IMR-90 (cell line): ENCODE results near the gene C11orf58. TPM values are rescaled to one million over a fixed set of nuclear protein-coding genes. Genes with fewer than 3 reads are reported as not detected.

Experiments used
- ATAC-seq: fragments of 200-7000 bp; cut with Tn5 transposase; 2 replicates; pipeline ENCODE4 v1.9.1; 2020; ENCODE audit warnings: low read depth, mild to moderate bottlenecking, moderate library complexity
- BruUV-seq: library from RNA; stranded (reverse); fragments of 400-500 nt; replicated peaks from 2 replicates; lab custom pipeline; 2021; lab: Mats Ljungman, UMichigan
- CTCF ChIA-PET: fragments of 300-600 bp; formaldehyde crosslinking; extraction: SDS; loops from one replicate; lab custom pipeline; 2021; ENCODE audit warnings: antibody characterized with exemption; lab: Yijun Ruan, JAX
- POLR2A ChIA-PET: fragments of 300-600 bp; sonication (Branson Sonifier 250); formaldehyde crosslinking; loops from one replicate; lab custom pipeline; 2022; ENCODE audit warnings: antibody characterized with exemption; ENCODE audit not compliant: unreplicated experiment; lab: Charles Lee
- DNase-seq: peaks from one replicate; pipeline ENCODE4 v3.0.0; 2013
- H2AFZ ChIP-seq: replicated peaks from 2 replicates; pipeline ENCODE3; 2013; ENCODE audit warnings: low read length, mild to moderate bottlenecking; ENCODE audit not compliant: poor library complexity
- H2AK5ac ChIP-seq: 2 replicates; pipeline ENCODE4 v1.6.1; 2013; ENCODE audit warnings: low read depth, low read length, inconsistent platforms
- H2AK9ac ChIP-seq: replicated peaks from 2 replicates; pipeline ENCODE3; 2013; ENCODE audit warnings: mild to moderate bottlenecking, low read depth, low read length, moderate library complexity; ENCODE audit not compliant: poor library complexity
- H2BK120ac ChIP-seq: 2 replicates; pipeline ENCODE4 v1.6.1; 2013; ENCODE audit warnings: low read depth, low read length, inconsistent platforms
- H2BK15ac ChIP-seq: 3 replicates; pipeline ENCODE4 v1.6.1; 2013; ENCODE audit warnings: low read depth, low read length, inconsistent platforms
- H2BK20ac ChIP-seq: 2 replicates; pipeline ENCODE4 v1.6.1; 2013; ENCODE audit warnings: low read depth, mild to moderate bottlenecking, inconsistent platforms, low read length, moderate library complexity
- H2BK5ac ChIP-seq: 2 replicates; pipeline ENCODE4 v1.6.1; 2013; ENCODE audit warnings: mild to moderate bottlenecking, low read depth, low read length, inconsistent platforms; ENCODE audit not compliant: poor library complexity, severe bottlenecking
- H3K14ac ChIP-seq: replicated peaks from 2 replicates; pipeline ENCODE4 v1.6.1; 2013; ENCODE audit warnings: low read depth, low read length, inconsistent platforms
- H3K18ac ChIP-seq: 2 replicates; pipeline ENCODE4 v1.6.1; 2013; ENCODE audit warnings: low read depth, low read length, control low read depth
- H3K23ac ChIP-seq: 2 replicates; pipeline ENCODE4 v1.6.1; 2013; ENCODE audit warnings: low read depth, low read length, inconsistent platforms
- H3K27ac ChIP-seq: 2 replicates; pipeline ENCODE4 v1.5.1; 2013; ENCODE audit warnings: mild to moderate bottlenecking, control low read depth, low read length; ENCODE audit not compliant: insufficient read depth
- H3K27me3 ChIP-seq: 2 replicates; pipeline ENCODE4 v1.6.1; 2013; ENCODE audit warnings: low read length; ENCODE audit not compliant: control insufficient read depth, insufficient read depth
- H3K36me3 ChIP-seq: 2 replicates; pipeline ENCODE4 v1.6.1; 2013; ENCODE audit warnings: low read length, mixed read lengths; ENCODE audit not compliant: control insufficient read depth, insufficient read depth
- H3K4ac ChIP-seq: 2 replicates; pipeline ENCODE4 v1.6.1; 2013; ENCODE audit warnings: low read depth, low read length, inconsistent platforms
- H3K4me1 ChIP-seq: 2 replicates; pipeline ENCODE4 v1.6.1; 2013; ENCODE audit warnings: low read length, mixed read lengths; ENCODE audit not compliant: control insufficient read depth, insufficient read depth
- H3K4me2 ChIP-seq: 2 replicates; pipeline ENCODE4 v1.6.1; 2013; ENCODE audit warnings: low read depth, mild to moderate bottlenecking, control low read depth, low read length, moderate library complexity
- H3K4me3 ChIP-seq: 2 replicates; pipeline ENCODE4 v1.5.1; 2013; ENCODE audit warnings: low read depth, mild to moderate bottlenecking, control low read depth, low read length, moderate library complexity; ENCODE audit not compliant: insufficient read depth
- H3K56ac ChIP-seq: 2 replicates; pipeline ENCODE4 v1.6.1; 2013; ENCODE audit warnings: low read length, inconsistent platforms; ENCODE audit not compliant: insufficient read depth; ENCODE audit errors: extremely low read depth
- H3K79me1 ChIP-seq, 2 experiments: 2 replicates each; pipeline ENCODE4 v1.6.1; 2013; ENCODE audit warnings: low read length in 2 of 2, inconsistent platforms in 1 of 2, low read depth in 1 of 2
- H3K9ac ChIP-seq: 2 replicates; pipeline ENCODE4 v1.6.1; 2013; ENCODE audit warnings: low read depth, low read length, control low read depth
- H3K9me1 ChIP-seq: 2 replicates; pipeline ENCODE4 v1.6.1; 2013; ENCODE audit warnings: low read length, inconsistent platforms; ENCODE audit not compliant: insufficient read depth
- H3K9me3 ChIP-seq: 2 replicates; pipeline ENCODE4 v1.6.1; 2013; ENCODE audit warnings: low read length; ENCODE audit not compliant: control insufficient read depth, insufficient read depth
- H4K20me1 ChIP-seq: 2 replicates; pipeline ENCODE4 v1.6.1; 2013; ENCODE audit warnings: low read length, inconsistent platforms; ENCODE audit not compliant: insufficient read depth
- H4K5ac ChIP-seq: 2 replicates; pipeline ENCODE4 v1.6.1; 2013; ENCODE audit warnings: mild to moderate bottlenecking, low read depth, low read length, control low read depth
- H4K8ac ChIP-seq, 2 experiments: 2 replicates each; pipeline ENCODE4 v1.6.1; 2013; ENCODE audit warnings: low read depth in 2 of 2, low read length in 2 of 2, control low read depth in 1 of 2, inconsistent platforms in 1 of 2
- H4K91ac ChIP-seq: 2 replicates; pipeline ENCODE4 v1.6.1; 2013; ENCODE audit warnings: low read depth, low read length, inconsistent platforms; ENCODE audit not compliant: insufficient read depth
- BHLHE40 ChIP-seq: fragments of 150-350 bp; IDR thresholded peaks from 2 replicates; pipeline ENCODE4 v1.6.1; 2016; ENCODE audit warnings: mild to moderate bottlenecking, low read depth, low read length
- CEBPB ChIP-seq: IDR thresholded peaks from 2 replicates; pipeline ENCODE4 v1.6.1; 2012; ENCODE audit warnings: low read depth, low read length, improper control_type of control experiment
- CTCF ChIP-seq: conservative IDR thresholded peaks from 2 replicates; pipeline ENCODE4 v1.5.1; 2012; ENCODE audit warnings: mild to moderate bottlenecking, low read depth, low read length, improper control_type of control experiment
- MAFK ChIP-seq: IDR thresholded peaks from 2 replicates; pipeline ENCODE4 v1.6.1; 2012; ENCODE audit warnings: low read depth, low read length, improper control_type of control experiment
- MAZ ChIP-seq: IDR thresholded peaks from 2 replicates; pipeline ENCODE4 v1.6.1; 2012; ENCODE audit warnings: low read depth, mild to moderate bottlenecking, low read length, improper control_type of control experiment, moderate library complexity, borderline replicate concordance
- MXI1 ChIP-seq: IDR thresholded peaks from 2 replicates; pipeline ENCODE4 v1.6.1; 2012; ENCODE audit warnings: low read depth, mild to moderate bottlenecking, low read length, moderate library complexity, borderline replicate concordance
- NFE2L2 ChIP-seq: fragments of 150-350 bp; IDR thresholded peaks from 2 replicates; pipeline ENCODE4 v1.6.1; 2016; ENCODE audit warnings: low read depth, mild to moderate bottlenecking, low read length
- RCOR1 ChIP-seq: IDR thresholded peaks from 2 replicates; pipeline ENCODE4 v1.6.1; 2012; ENCODE audit warnings: mild to moderate bottlenecking, low read length, improper control_type of control experiment; ENCODE audit not compliant: insufficient replicate concordance
- RFX5 ChIP-seq: IDR thresholded peaks from 2 replicates; pipeline ENCODE4 v1.8.0; 2012; ENCODE audit warnings: low read depth, mild to moderate bottlenecking, low read length, moderate library complexity
- SMC3 ChIP-seq: fragments of 150-350 bp; IDR thresholded peaks from 2 replicates; pipeline ENCODE4 v1.6.1; 2016; ENCODE audit warnings: low read depth, mild to moderate bottlenecking, antibody characterized with exemption, low read length, moderate library complexity
- WGBS, 2 experiments: methylation state at CpG; one replicate each; pipeline versions ENCODE4 v1.1.5 to v1.1.7; 2013; ENCODE audit warnings: missing lambda C conversion rate in 2 of 2; ENCODE audit not compliant: insufficient read length in 1 of 2; ENCODE audit errors: extremely low coverage in 2 of 2; 5-methylcytosine and 5-hydroxymethylcytosine counted together
- dilution Hi-C: fragments of 300-500 bp; cut with HindIII; formaldehyde crosslinking; loops from one replicate; pipeline ENCODE4 v1.14.3; 2018; ENCODE audit warnings: low sequenced_read_pairs; ENCODE audit not compliant: unreplicated experiment
- in situ Hi-C: fragments of 300-500 bp; cut with MboI; formaldehyde crosslinking; loops from 3 replicates; pipeline ENCODE4 v1.14.3; 2019; ENCODE audit warnings: low sequenced_read_pairs, inconsistent platforms, mixed read lengths
- intact Hi-C: fragments of 100-400 bp; cut with micrococcal nuclease; formaldehyde crosslinking; loops from 2 replicates; pipeline ENCODE4 v1.10.0; 2022
- polyA plus RNA-seq, 3 experiments: library from polyadenylated mRNA; depleted of rRNA; stranded (reverse); fragments of >200 nt; gene quantifications; 2 replicates each; pipeline ENCODE4 v1.2.3, GENCODE V29; 2012; ENCODE audit warnings: low replicate concordance in 1 of 3
- total RNA-seq: library from RNA; depleted of rRNA; stranded (reverse); fragments of >200 nt; gene quantifications from 2 replicates; pipeline ENCODE4 v1.2.3, GENCODE V29; 2012
- TF ChIP-seq, protein P1 (sequence below): fragments of 150-350 bp; IDR thresholded peaks from 2 replicates; pipeline ENCODE4 v1.6.1; 2017; ENCODE audit warnings: mild to moderate bottlenecking, antibody characterized with exemption, low read length, low read depth
- TF ChIP-seq, protein P2 (sequence below): fragments of 150-350 bp; IDR thresholded peaks from 2 replicates; pipeline ENCODE4 v1.6.1; 2016; ENCODE audit warnings: low read depth, mild to moderate bottlenecking, low read length, moderate library complexity, borderline replicate concordance

C11orf58 gene
- total and polyA plus RNA-seq, 2 of the 4 experiments (the other 2 are of a cell fraction) = 53.8 to 67.8 TPM

- Histone ChIP-seq H4K5ac (no peak overlapping the region), H2BK5ac (no peak overlapping the region), H3K27me3 (peaks cover 7% of the 10 kb centered on the region), H2BK120ac (no peak overlapping the region), H4K8ac (no peak overlapping the region), H3K79me1 (no peaks in the 10 kb centered on the region), H3K23ac (no peak overlapping the region), H3K9me3 (no peaks in the 10 kb centered on the region), H2AK5ac (no peak overlapping the region), H3K4me2 (no peak overlapping the region), H3K4ac (no peak overlapping the region), H4K91ac (no peak overlapping the region), H3K9me1 (no peaks in the 10 kb centered on the region; the same call in 1 of the 2 replicates), H3K4me1 (no peaks in the 10 kb centered on the region), H3K27ac (no peak overlapping the region), H3K4me3 (no peak overlapping the region), H3K36me3 (no peaks in the 10 kb centered on the region), H3K9ac (no peak overlapping the region), H2AK9ac (no peak overlapping the region), H2BK20ac (no peak overlapping the region), H3K56ac (no peak overlapping the region), H3K18ac (no peak overlapping the region), H2AFZ (no peak overlapping the region), H4K20me1 (no peaks in the 10 kb centered on the region), H3K14ac (no peak overlapping the region), H2BK15ac (no peak overlapping the region)
- ATAC-seq (no peak), DNase-seq (no peak)
- no TSS peak for BruUV-seq
- ChIA-PET CTCF (interaction anchor here (1.0 kb wide), 1 partner anchor 22 kb away, joined by 3 read pairs; no protein-coding TSS in a partner anchor), POLR2A (no interaction called here)
- TF ChIP-seq CEBPB = no peak
- TF ChIP-seq, protein P1, sequence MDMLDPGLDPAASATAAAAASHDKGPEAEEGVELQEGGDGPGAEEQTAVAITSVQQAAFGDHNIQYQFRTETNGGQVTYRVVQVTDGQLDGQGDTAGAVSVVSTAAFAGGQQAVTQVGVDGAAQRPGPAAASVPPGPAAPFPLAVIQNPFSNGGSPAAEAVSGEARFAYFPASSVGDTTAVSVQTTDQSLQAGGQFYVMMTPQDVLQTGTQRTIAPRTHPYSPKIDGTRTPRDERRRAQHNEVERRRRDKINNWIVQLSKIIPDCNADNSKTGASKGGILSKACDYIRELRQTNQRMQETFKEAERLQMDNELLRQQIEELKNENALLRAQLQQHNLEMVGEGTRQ = no peak
- no peak for TF ChIP-seq BHLHE40
- TF ChIP-seq MAFK = no peak
- no peak for TF ChIP-seq RFX5
- TF ChIP-seq CTCF = no peak
- TF ChIP-seq MAZ = no peak
- TF ChIP-seq SMC3 = no peak
- TF ChIP-seq, protein P2, sequence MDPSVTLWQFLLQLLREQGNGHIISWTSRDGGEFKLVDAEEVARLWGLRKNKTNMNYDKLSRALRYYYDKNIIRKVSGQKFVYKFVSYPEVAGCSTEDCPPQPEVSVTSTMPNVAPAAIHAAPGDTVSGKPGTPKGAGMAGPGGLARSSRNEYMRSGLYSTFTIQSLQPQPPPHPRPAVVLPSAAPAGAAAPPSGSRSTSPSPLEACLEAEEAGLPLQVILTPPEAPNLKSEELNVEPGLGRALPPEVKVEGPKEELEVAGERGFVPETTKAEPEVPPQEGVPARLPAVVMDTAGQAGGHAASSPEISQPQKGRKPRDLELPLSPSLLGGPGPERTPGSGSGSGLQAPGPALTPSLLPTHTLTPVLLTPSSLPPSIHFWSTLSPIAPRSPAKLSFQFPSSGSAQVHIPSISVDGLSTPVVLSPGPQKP = no peak
- TF ChIP-seq MXI1 = no peak
- no peak for TF ChIP-seq NFE2L2
- TF ChIP-seq RCOR1 = no peak
- in situ Hi-C loops (no loop called here), intact Hi-C loops (no loop called here), dilution Hi-C loops (no loop called here)
- no CpG with 5 or more reads among the region's 3 CpGs for WGBS, 2 experiments
These were observed 59.3 kb downstream of the C11orf58 start for GRCh38 chr11:16797776-16798175.
